Measurements from ENCODE around the gene CAMTA1. TPM values are rescaled to one million over a fixed set of nuclear protein-coding genes. Genes with fewer than 3 reads are reported as not detected.

The CAMTA1 gene
- total RNA-seq, 2 donors from 2014 or later, result 100 to 102 TPM

DNA sequence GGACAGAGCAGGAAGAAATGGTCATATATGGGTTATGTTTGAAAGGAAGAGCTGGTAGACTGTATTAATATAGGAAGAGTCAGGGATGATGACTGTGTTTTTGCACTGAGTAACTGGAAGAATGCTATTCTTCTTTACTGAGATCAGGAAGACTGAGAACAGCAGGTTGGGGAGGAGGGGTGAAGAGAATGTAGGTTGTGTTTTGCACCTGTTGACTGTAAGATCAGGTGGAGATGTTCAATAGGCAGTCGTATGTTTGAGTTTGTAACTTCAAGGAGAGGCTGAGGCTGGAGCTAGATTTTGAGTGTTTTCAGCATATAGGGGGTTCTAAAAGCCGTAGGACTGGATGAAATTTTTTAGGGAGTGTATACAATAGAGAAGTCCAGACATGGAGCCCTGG, 97.2 kb downstream of the CAMTA1 start:
- no peak overlapping the region for H3K4me3 ChIP-seq
- 95% methylated on average over 2 of the region's 2 CpGs for WGBS
- H3K4me1 ChIP-seq (replicated peaks), result no peaks in the 10 kb centered on the region
- intact Hi-C loops (cut with DNase I), result no loop called here
- H3K27ac ChIP-seq, result no peak overlapping the region
- TF ChIP-seq POLR2AphosphoS5 (IDR thresholded peaks at IDR 0.05) (no peak), POLR2A (IDR thresholded peaks at IDR 0.05) (no peak)
- TF ChIP-seq, protein P1, sequence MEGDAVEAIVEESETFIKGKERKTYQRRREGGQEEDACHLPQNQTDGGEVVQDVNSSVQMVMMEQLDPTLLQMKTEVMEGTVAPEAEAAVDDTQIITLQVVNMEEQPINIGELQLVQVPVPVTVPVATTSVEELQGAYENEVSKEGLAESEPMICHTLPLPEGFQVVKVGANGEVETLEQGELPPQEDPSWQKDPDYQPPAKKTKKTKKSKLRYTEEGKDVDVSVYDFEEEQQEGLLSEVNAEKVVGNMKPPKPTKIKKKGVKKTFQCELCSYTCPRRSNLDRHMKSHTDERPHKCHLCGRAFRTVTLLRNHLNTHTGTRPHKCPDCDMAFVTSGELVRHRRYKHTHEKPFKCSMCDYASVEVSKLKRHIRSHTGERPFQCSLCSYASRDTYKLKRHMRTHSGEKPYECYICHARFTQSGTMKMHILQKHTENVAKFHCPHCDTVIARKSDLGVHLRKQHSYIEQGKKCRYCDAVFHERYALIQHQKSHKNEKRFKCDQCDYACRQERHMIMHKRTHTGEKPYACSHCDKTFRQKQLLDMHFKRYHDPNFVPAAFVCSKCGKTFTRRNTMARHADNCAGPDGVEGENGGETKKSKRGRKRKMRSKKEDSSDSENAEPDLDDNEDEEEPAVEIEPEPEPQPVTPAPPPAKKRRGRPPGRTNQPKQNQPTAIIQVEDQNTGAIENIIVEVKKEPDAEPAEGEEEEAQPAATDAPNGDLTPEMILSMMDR (IDR thresholded peaks at IDR 0.05), result no peak
- no peak for DNase-seq (ENCODE audit: low spot score)
- H3K36me3 ChIP-seq, result no peaks in the 10 kb centered on the region
- H3K9me3 ChIP-seq, result no peaks in the 10 kb centered on the region
- H3K27me3 ChIP-seq (replicated peaks; ENCODE audit: insufficient read depth), result no peaks in the 10 kb centered on the region

DNA sequence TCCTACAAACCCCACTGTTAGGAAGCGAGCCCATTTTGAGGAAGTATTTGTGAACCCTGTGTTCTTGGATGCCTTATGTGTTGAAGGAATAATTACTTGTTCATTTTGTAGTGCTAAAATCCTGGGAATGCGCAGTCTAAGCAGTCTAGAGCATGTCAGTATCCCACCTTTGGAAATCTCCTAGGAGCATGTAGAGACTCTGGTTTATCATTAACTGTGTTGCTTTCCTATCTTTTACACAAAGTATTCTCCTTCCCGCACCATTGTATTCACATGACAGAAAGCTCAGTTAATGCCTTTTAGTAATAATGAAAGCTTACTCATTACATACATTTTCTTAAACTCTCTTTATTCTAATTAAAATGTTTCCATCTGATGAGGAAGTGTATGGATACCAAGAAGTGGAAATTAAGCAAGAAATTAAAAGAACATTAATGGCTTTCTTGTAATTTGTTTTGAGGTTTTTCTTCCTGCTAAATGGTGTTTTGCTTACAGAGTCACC, 99.4 kb downstream of the CAMTA1 start:
- Histone ChIP-seq H3K4me1 (replicated peaks) (no peaks in the 10 kb centered on the region), H3K36me3 (no peaks in the 10 kb centered on the region), H3K4me3 (no peak overlapping the region), H3K27me3 (replicated peaks; ENCODE audit: insufficient read depth) (no peaks in the 10 kb centered on the region), H3K9me3 (no peaks in the 10 kb centered on the region), H3K27ac (no peak overlapping the region)
- WGBS, result 92% methylated on average over 3 of the region's 3 CpGs
- no peak for TF ChIP-seq POLR2AphosphoS5 (IDR thresholded peaks at IDR 0.05)
- no peak for TF ChIP-seq POLR2A (IDR thresholded peaks at IDR 0.05)
- TF ChIP-seq, protein P1 (IDR thresholded peaks at IDR 0.05), result no peak
- DNase-seq (ENCODE audit: low spot score), result no peak
- intact Hi-C loops (cut with DNase I), result no loop called here

DNA sequence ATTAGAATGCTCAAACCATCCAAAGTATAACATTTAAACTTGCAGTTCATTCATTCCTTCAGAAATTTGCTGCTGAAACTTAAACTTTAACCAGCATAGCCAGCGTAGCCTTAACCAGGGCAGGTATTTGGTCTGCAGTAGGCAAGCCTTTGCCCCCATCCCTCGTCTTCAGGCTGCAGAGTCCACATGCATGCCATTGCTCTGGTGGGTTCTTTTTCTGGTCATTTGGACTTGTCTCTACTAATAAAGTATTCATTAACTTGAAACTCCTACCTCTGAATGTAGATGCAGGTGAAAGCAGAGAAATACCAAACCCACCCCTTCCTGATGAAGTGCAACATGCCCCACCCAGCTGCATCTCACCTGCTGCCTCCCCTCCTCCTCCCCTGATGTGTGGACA, 100.2 kb downstream of the CAMTA1 start:
- no peak for TF ChIP-seq POLR2AphosphoS5 (IDR thresholded peaks at IDR 0.05)
- TF ChIP-seq POLR2A (IDR thresholded peaks at IDR 0.05), result no peak
- TF ChIP-seq, protein P1 (IDR thresholded peaks at IDR 0.05), result no peak
- no peaks in the 10 kb centered on the region for H3K4me1 ChIP-seq (replicated peaks)
- no peak for DNase-seq (ENCODE audit: low spot score)
- H3K4me3 ChIP-seq, result no peak overlapping the region
- WGBS, result 94% methylated on average over 2 of the region's 2 CpGs
- intact Hi-C loops (cut with DNase I), result no loop called here
- H3K9me3 ChIP-seq, result no peaks in the 10 kb centered on the region
- no peak overlapping the region for H3K27ac ChIP-seq
- no peaks in the 10 kb centered on the region for H3K27me3 ChIP-seq (replicated peaks; ENCODE audit: insufficient read depth)
- H3K36me3 ChIP-seq, result no peaks in the 10 kb centered on the region

DNA sequence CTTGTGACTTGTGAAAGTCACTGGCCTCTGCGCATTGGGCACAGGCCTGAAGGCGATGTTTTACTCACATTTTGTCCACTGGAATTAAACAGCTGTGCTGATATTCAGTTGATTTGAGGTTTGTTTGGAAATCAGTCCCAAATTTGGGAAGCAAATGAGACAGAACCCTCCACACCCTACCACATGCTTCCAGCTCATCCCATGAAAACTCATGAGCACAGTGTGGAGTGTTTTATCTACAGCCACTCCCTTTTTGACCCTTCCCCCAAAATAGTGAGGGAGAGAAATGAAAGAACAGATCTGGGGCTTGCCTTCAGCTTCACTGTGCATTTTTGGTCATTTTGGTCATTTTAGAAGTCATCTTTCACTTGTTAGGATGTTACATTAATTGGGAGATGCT, 101.3 kb downstream of the CAMTA1 start:
- no peaks in the 10 kb centered on the region for H3K36me3 ChIP-seq
- H3K4me3 ChIP-seq, result no peak overlapping the region
- no peaks in the 10 kb centered on the region for H3K4me1 ChIP-seq (replicated peaks)
- TF ChIP-seq, protein P1 (IDR thresholded peaks at IDR 0.05), result no peak
- TF ChIP-seq POLR2AphosphoS5 (IDR thresholded peaks at IDR 0.05) (no peak), POLR2A (IDR thresholded peaks at IDR 0.05) (no peak)
- no peaks in the 10 kb centered on the region for H3K27me3 ChIP-seq (replicated peaks; ENCODE audit: insufficient read depth)
- H3K27ac ChIP-seq, result no peak overlapping the region
- intact Hi-C loops (cut with DNase I), result no loop called here
- H3K9me3 ChIP-seq, result no peaks in the 10 kb centered on the region
- WGBS, result 100% methylated on average over 2 of the region's 2 CpGs
- no peak for DNase-seq (ENCODE audit: low spot score)

DNA sequence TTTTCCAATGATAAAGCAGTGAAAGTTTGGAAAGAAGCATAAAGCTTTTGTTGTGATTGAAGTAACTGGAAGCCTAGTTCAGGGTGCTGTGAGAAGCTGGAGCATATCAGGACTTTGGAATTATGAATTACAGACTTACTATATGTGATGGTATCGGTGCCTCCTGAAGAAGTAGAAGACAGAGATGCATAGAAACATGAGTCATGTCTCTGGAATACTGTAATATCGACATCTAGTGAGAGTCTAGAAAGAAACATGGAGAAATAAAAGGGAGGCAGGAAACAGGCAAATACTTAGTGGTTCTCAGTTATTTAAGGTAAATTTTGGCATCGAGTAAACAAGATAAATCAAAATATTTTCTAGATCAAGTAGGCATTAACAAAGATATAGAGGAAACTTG, 103.0 kb downstream of the CAMTA1 start:
- H3K27ac ChIP-seq, result no peak overlapping the region
- WGBS, result 91% methylated on average over 3 of the region's 3 CpGs
- H3K4me3 ChIP-seq, result no peak overlapping the region
- intact Hi-C loops (cut with DNase I), result no loop called here
- no peaks in the 10 kb centered on the region for H3K4me1 ChIP-seq (replicated peaks)
- H3K9me3 ChIP-seq, result no peaks in the 10 kb centered on the region
- no peaks in the 10 kb centered on the region for H3K27me3 ChIP-seq (replicated peaks; ENCODE audit: insufficient read depth)
- H3K36me3 ChIP-seq, result no peaks in the 10 kb centered on the region
- TF ChIP-seq POLR2A (IDR thresholded peaks at IDR 0.05), result no peak
- TF ChIP-seq, protein P1 (IDR thresholded peaks at IDR 0.05), result no peak
- no peak for TF ChIP-seq POLR2AphosphoS5 (IDR thresholded peaks at IDR 0.05)
- DNase-seq (ENCODE audit: low spot score), result no peak

Measured in prostate gland (tissue), 2 donors.